Osteocyte (in vitro differentiated cells): Measurements from ENCODE around the gene SEMA5B. TPM values are rescaled to one million over a fixed set of nuclear protein-coding genes. Genes with fewer than 3 reads are reported as not detected.

ENCODE experiments used
- DNase-seq: peaks from one replicate; pipeline ENCODE4 v3.0.0; 2021; ENCODE audit warnings: mixed read lengths; ENCODE audit not compliant: unreplicated experiment; ENCODE audit errors: extremely low spot score
- H3K27ac Mint-ChIP-seq: one replicate; pipeline ENCODE4 v1.8.0; 2021; ENCODE audit warnings: mild to moderate bottlenecking, mixed read lengths; ENCODE audit not compliant: unreplicated experiment
- H3K27me3 Mint-ChIP-seq: one replicate; pipeline ENCODE4 v1.8.0; 2021; ENCODE audit warnings: mixed read lengths; ENCODE audit not compliant: unreplicated experiment
- H3K36me3 Mint-ChIP-seq: one replicate; pipeline ENCODE4 v1.8.0; 2021; ENCODE audit warnings: mixed read lengths; ENCODE audit not compliant: unreplicated experiment
- H3K4me1 Mint-ChIP-seq: one replicate; pipeline ENCODE4 v1.8.0; 2021; ENCODE audit warnings: mixed read lengths; ENCODE audit not compliant: unreplicated experiment
- H3K4me3 Mint-ChIP-seq: one replicate; pipeline ENCODE4 v1.8.0; 2021; ENCODE audit warnings: mild to moderate bottlenecking, moderate library complexity, mixed read lengths; ENCODE audit not compliant: unreplicated experiment
- H3K9me3 Mint-ChIP-seq: one replicate; pipeline ENCODE4 v1.8.0; 2021; ENCODE audit warnings: mixed read lengths; ENCODE audit not compliant: unreplicated experiment
- CTCF ChIP-seq: fragments of 200-600 bp; sonication (generic); IDR thresholded peaks from 2 replicates; pipeline ENCODE4 v1.5.0; 2021; ENCODE audit warnings: antibody characterized with exemption, mild to moderate bottlenecking, moderate library complexity
- total RNA-seq: library from RNA; stranded (reverse); gene quantifications from 2 replicates; pipeline ENCODE4 v1.2.1, GENCODE V29; 2021

SEMA5B gene
- total RNA-seq, 1 donor from 2014 or later, result 1.3 TPM

- DNase-seq, result no peak
- Mint-ChIP-seq H3K27me3 (peaks cover 10% of the 10 kb centered on the region), H3K27ac (no peak overlapping the region), H3K9me3 (no peaks in the 10 kb centered on the region), H3K4me1 (peaks cover 10% of the 10 kb centered on the region), H3K36me3 (no peaks in the 10 kb centered on the region), H3K4me3 (no peak overlapping the region)
- no peak for TF ChIP-seq CTCF
These were observed 136.8 kb downstream of the SEMA5B start for GRCh38 chr3:122890720-122891220.

- Mint-ChIP-seq H3K27me3 (peaks cover 5% of the 10 kb centered on the region), H3K4me3 (no peak overlapping the region), H3K36me3 (no peaks in the 10 kb centered on the region), H3K27ac (no peak overlapping the region), H3K4me1 (peaks cover 10% of the 10 kb centered on the region), H3K9me3 (no peaks in the 10 kb centered on the region)
- TF ChIP-seq CTCF, result no peak
- no peak for DNase-seq
These were observed 137.4 kb downstream of the SEMA5B start for GRCh38 chr3:122890077-122890719.

DNA sequence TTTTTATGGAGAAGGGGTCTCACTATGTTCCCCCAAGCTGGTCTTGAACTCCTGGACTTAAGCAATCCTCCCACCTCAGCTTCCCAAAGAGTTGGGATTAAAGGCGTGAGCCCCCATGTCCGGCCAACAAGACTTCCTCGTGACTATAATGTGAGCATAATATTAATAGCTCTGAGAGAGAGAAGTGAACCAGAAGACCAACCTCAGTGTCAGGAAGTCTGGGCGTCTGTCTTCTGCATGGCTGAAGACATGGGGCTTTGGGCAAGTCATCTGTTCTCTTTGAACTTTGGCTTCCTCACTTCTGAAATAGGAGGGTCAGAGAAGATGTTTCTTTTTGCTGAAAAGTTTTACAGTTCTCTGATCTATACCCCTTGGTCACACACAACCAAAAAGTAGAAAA is 140.6 kb downstream of the SEMA5B start:
- TF ChIP-seq CTCF, result no peak
- Mint-ChIP-seq H3K27me3 (no peaks in the 10 kb centered on the region), H3K36me3 (peaks cover 3% of the 10 kb centered on the region)

GRCh38 chr3:122886251-122886650 is 141.3 kb downstream of the SEMA5B start:
- no peak for DNase-seq
- Mint-ChIP-seq H3K4me3 (no peak overlapping the region), H3K4me1 (no peaks in the 10 kb centered on the region), H3K27ac (no peak overlapping the region), H3K27me3 (no peaks in the 10 kb centered on the region), H3K9me3 (no peaks in the 10 kb centered on the region), H3K36me3 (peaks cover 9% of the 10 kb centered on the region)
- no peak for TF ChIP-seq CTCF

More for the DNA sequence above, 140.6 kb downstream of the SEMA5B start:
- no peaks in the 10 kb centered on the region for H3K9me3 Mint-ChIP-seq
- no peaks in the 10 kb centered on the region for H3K4me1 Mint-ChIP-seq
- H3K27ac Mint-ChIP-seq, result no peak overlapping the region
- no peak overlapping the region for H3K4me3 Mint-ChIP-seq
- DNase-seq, result no peak

- Mint-ChIP-seq H3K27me3 (no peaks in the 10 kb centered on the region), H3K4me1 (no peaks in the 10 kb centered on the region), H3K9me3 (no peaks in the 10 kb centered on the region), H3K27ac (no peak overlapping the region), H3K4me3 (no peak overlapping the region), H3K36me3 (peaks cover 19% of the 10 kb centered on the region)
- TF ChIP-seq CTCF, result no peak
- DNase-seq, result no peak
These were observed 145.1 kb downstream of the SEMA5B start for GRCh38 chr3:122882361-122882947.
